Thyroid gland (tissue), 4 donors: ENCODE results near the gene TRPM4.

ENCODE experiments used
- CTCF ChIP-seq, 6 experiments: fragments of 200-600 bp in 3 of 6; fragments of 450-650 bp in 3 of 6; sonication (generic) in 3 of 6; IDR thresholded peaks; one replicate each; pipeline ENCODE4 v1.5.1; 2016 to 2019; ENCODE audit warnings: antibody characterized with exemption in 6 of 6, mild to moderate bottlenecking in 2 of 6, inconsistent platforms in 1 of 6, moderate library complexity in 1 of 6
- POLR2A ChIP-seq, 2 donors: fragments of 450-650 bp; IDR thresholded peaks; one replicate each; pipeline ENCODE4 v1.6.1; 2017; ENCODE audit warnings: antibody characterized with exemption in 2 of 2, mild to moderate bottlenecking in 2 of 2, moderate library complexity in 1 of 2

- TF ChIP-seq CTCF (IDR thresholded peaks at IDR 0.05) (no peak), POLR2A (IDR thresholded peaks at IDR 0.05) (no peak)
Measured at GRCh38 chr19:49201042-49201441, 43.5 kb downstream of the TRPM4 start.
